ENCODE measurements around the gene PDSS2. TPM values are rescaled to one million over a fixed set of nuclear protein-coding genes. Genes with fewer than 3 reads are reported as not detected.
"Not testable (repeated sequence)": the region's sequence is repeated elsewhere in the genome, so short reads cannot be mapped to it uniquely, and the experiment has no call there.

PDSS2 gene
- total and polyA plus RNA-seq, 7 donors: 9.4 to 18.5 (median 11.1) TPM

- Histone ChIP-seq H3K4me3 (no peak overlapping the region), H3K27me3 (no peaks in the 10 kb centered on the region), H3K36me3 (no peaks in the 10 kb centered on the region), H3K4me1 (no peaks in the 10 kb centered on the region), H3K9me3 (no peaks in the 10 kb centered on the region), H3K27ac (no peak overlapping the region)
- intact Hi-C loops (cut with DNase I): no loop called here
- no peak for DNase-seq
- TF ChIP-seq EP300 (IDR thresholded peaks at IDR 0.05): no peak
- TF ChIP-seq CTCF (IDR thresholded peaks at IDR 0.05): no peak
- no peak for TF ChIP-seq POLR2AphosphoS5 (IDR thresholded peaks at IDR 0.05)
- TF ChIP-seq POLR2A (IDR thresholded peaks at IDR 0.05): no peak
- WGBS, 2 donors: 96 to 99% methylated on average over 2 of the region's 2 CpGs
These were observed 154.0 kb downstream of the PDSS2 start for GRCh38 chr6:107305391-107305790.

GRCh38 chr6:107304421-107305025, 154.8 kb downstream of the PDSS2 start:
- Histone ChIP-seq H3K9me3 (no peaks in the 10 kb centered on the region), H3K4me1 (no peaks in the 10 kb centered on the region), H3K27me3 (no peaks in the 10 kb centered on the region), H3K27ac (no peak overlapping the region), H3K36me3 (no peaks in the 10 kb centered on the region), H3K4me3 (no peak overlapping the region)
- 90 to 93% methylated on average over 5 of the region's 5 CpGs for WGBS, 2 donors
- no peak for DNase-seq
- intact Hi-C loops (cut with DNase I): no loop called here
- TF ChIP-seq POLR2A (IDR thresholded peaks at IDR 0.05) (no peak), POLR2AphosphoS5 (IDR thresholded peaks at IDR 0.05) (no peak), CTCF (IDR thresholded peaks at IDR 0.05) (no peak), EP300 (IDR thresholded peaks at IDR 0.05) (no peak)

- H3K9me3 ChIP-seq: no peaks in the 10 kb centered on the region
- no peak overlapping the region for H3K4me3 ChIP-seq
- whole genome bisulfite sequencing, 2 donors: 93 to 95% methylated on average over 4 of the region's 4 CpGs
- H3K36me3 ChIP-seq: no peaks in the 10 kb centered on the region
- intact Hi-C loops (cut with DNase I): no loop called here
- H3K27ac ChIP-seq: no peak overlapping the region
- no peaks in the 10 kb centered on the region for H3K27me3 ChIP-seq
- no peak for DNase-seq
- no peak for TF ChIP-seq POLR2AphosphoS5 (IDR thresholded peaks at IDR 0.05)
- TF ChIP-seq CTCF (IDR thresholded peaks at IDR 0.05): no peak
- no peak for TF ChIP-seq EP300 (IDR thresholded peaks at IDR 0.05)
- TF ChIP-seq POLR2A (IDR thresholded peaks at IDR 0.05): no peak
- H3K4me1 ChIP-seq: no peaks in the 10 kb centered on the region
These were observed 166.0 kb downstream of the PDSS2 start for GRCh38 chr6:107293350-107293749.

- H3K27ac ChIP-seq: no peak overlapping the region
- H3K27me3 ChIP-seq: no peaks in the 10 kb centered on the region
- WGBS, 2 donors: 86 to 92% methylated on average over 6 of the region's 6 CpGs
- no peak for DNase-seq
- no peak for TF ChIP-seq POLR2A (IDR thresholded peaks at IDR 0.05)
- no peak for TF ChIP-seq CTCF (IDR thresholded peaks at IDR 0.05)
- TF ChIP-seq EP300 (IDR thresholded peaks at IDR 0.05): no peak
- TF ChIP-seq POLR2AphosphoS5 (IDR thresholded peaks at IDR 0.05): no peak
- no peaks in the 10 kb centered on the region for H3K36me3 ChIP-seq
- H3K9me3 ChIP-seq: no peaks in the 10 kb centered on the region
- intact Hi-C loops (cut with DNase I): no loop called here
- H3K4me1 ChIP-seq: no peaks in the 10 kb centered on the region
- no peak overlapping the region for H3K4me3 ChIP-seq
These were observed 166.6 kb downstream of the PDSS2 start for GRCh38 chr6:107292715-107293271.

GRCh38 chr6:107290491-107290890, 168.9 kb downstream of the PDSS2 start:
- no peak for DNase-seq
- 89 to 91% methylated on average over 3 of the region's 3 CpGs for WGBS, 2 donors
- Histone ChIP-seq H3K27me3 (no peaks in the 10 kb centered on the region), H3K9me3 (no peaks in the 10 kb centered on the region), H3K27ac (no peak overlapping the region), H3K4me1 (no peaks in the 10 kb centered on the region), H3K36me3 (no peaks in the 10 kb centered on the region), H3K4me3 (no peak overlapping the region)
- TF ChIP-seq POLR2A (IDR thresholded peaks at IDR 0.05): no peak
- no peak for TF ChIP-seq EP300 (IDR thresholded peaks at IDR 0.05)
- TF ChIP-seq CTCF (IDR thresholded peaks at IDR 0.05): no peak
- TF ChIP-seq POLR2AphosphoS5 (IDR thresholded peaks at IDR 0.05): no peak
- intact Hi-C loops (cut with DNase I): no loop called here

- H3K27ac ChIP-seq; H3K27me3 ChIP-seq; H3K4me3 ChIP-seq; H3K36me3 ChIP-seq; H3K4me1 ChIP-seq; H3K9me3 ChIP-seq; intact Hi-C loops (cut with DNase I); DNase-seq: not testable (repeated sequence)
- 97% methylated on average over 9 of the region's 9 CpGs for WGBS, 2 donors
These were observed 170.1 kb downstream of the PDSS2 start for GRCh38 chr6:107289258-107289657.

- H3K36me3 ChIP-seq; H3K9me3 ChIP-seq; H3K27me3 ChIP-seq; intact Hi-C loops (cut with DNase I); H3K27ac ChIP-seq; DNase-seq; H3K4me1 ChIP-seq; H3K4me3 ChIP-seq: not testable (repeated sequence)
- WGBS, 2 donors: 97 to 98% methylated on average over 6 of the region's 6 CpGs
These were observed 173.7 kb downstream of the PDSS2 start for GRCh38 chr6:107285683-107286082.
